ENCODE results near the gene HERC5.

DNA sequence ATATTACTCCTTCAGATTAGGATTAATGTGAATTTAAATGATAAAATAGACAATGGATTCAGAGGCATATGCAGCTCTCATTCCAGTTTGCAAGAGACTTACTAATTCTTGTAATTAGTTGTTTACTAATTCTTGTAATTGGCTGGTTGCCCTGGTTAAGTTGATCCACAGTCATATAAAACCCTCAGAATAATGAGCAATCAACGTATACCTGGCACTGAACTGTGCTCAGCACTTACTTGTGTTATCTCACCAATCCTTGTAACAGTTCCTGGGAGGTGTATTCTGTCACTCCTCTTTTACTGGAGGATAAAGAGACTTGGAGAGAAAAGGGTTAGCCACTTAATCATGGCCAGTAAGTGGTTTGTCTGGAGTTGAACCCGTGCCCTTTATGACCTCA is 10.5 kb downstream of the HERC5 start:
- TF ChIP-seq POLR2A (IDR thresholded peaks at IDR 0.05), result no peak
- no peak for TF ChIP-seq CTCF (IDR thresholded peaks at IDR 0.05)
